SU-DHL-6 (cell line): ENCODE data around the gene ITGAL.

Experiments
- H2AFZ ChIP-seq: fragments of 200-600 bp; sonication (generic); 2 replicates; pipeline ENCODE4 v1.6.1; 2014; ENCODE audit warnings: low read depth, mild to moderate bottlenecking, moderate library complexity, mixed read lengths, antibody characterized with exemption, low read length; ENCODE audit not compliant: severe bottlenecking
- H3F3A ChIP-seq: fragments of 200-600 bp; shearing (Covaris generic); 2 replicates; pipeline ENCODE4 v1.6.0; 2016; ENCODE audit warnings: antibody characterized with exemption, mild to moderate bottlenecking; ENCODE audit not compliant: insufficient read depth
- H3K27ac ChIP-seq: fragments of 200-600 bp; sonication (generic); 2 replicates; pipeline ENCODE4 v1.5.1; 2016; ENCODE audit warnings: low read depth, mild to moderate bottlenecking, low read length, moderate library complexity, mixed read lengths
- H3K27me3 ChIP-seq: fragments of 200-600 bp; sonication (generic), shearing (Covaris generic); 2 replicates; pipeline ENCODE4 v1.6.0; 2014; ENCODE audit warnings: mild to moderate bottlenecking, low read length
- H3K36me3 ChIP-seq: fragments of 200-600 bp; sonication (generic); 2 replicates; pipeline ENCODE4 v1.6.1; 2014; ENCODE audit warnings: mild to moderate bottlenecking, low read length, mixed read lengths
- H3K4me2 ChIP-seq: fragments of 300-600, 200-600 bp; shearing (Covaris generic), sonication (generic); 2 replicates; pipeline ENCODE4 v1.6.0; 2014; ENCODE audit warnings: low read length, low read depth, mild to moderate bottlenecking; ENCODE audit not compliant: poor library complexity, severe bottlenecking
- H3K4me3 ChIP-seq: fragments of 200-600 bp; sonication (generic); 2 replicates; pipeline ENCODE4 v1.5.1; 2014; ENCODE audit warnings: antibody characterized with exemption, low read length, mild to moderate bottlenecking, mixed read lengths; ENCODE audit not compliant: insufficient read depth, poor library complexity, severe bottlenecking
- H3K79me2 ChIP-seq: fragments of 200-600 bp; sonication (generic); 2 replicates; pipeline ENCODE4 v1.6.1; 2014; ENCODE audit warnings: mild to moderate bottlenecking, low read length, moderate library complexity; ENCODE audit not compliant: insufficient read depth
- H3K9ac ChIP-seq: fragments of 200-600 bp; sonication (generic); 2 replicates; pipeline ENCODE4 v1.7.0; 2014; ENCODE audit warnings: mild to moderate bottlenecking, low read length
- H3K9me2 ChIP-seq: fragments of 200-600 bp; sonication (generic); replicated peaks from 2 replicates; pipeline ENCODE4 v1.6.1; 2014; ENCODE audit warnings: low read length; ENCODE audit not compliant: insufficient read depth
- H3K9me3 ChIP-seq: fragments of 200-600 bp; sonication (generic); 2 replicates; pipeline ENCODE4 v1.6.1; 2014; ENCODE audit warnings: low read length, mixed read lengths; ENCODE audit not compliant: insufficient read depth
- H4K20me1 ChIP-seq: fragments of 200-600 bp; sonication (generic); 2 replicates; pipeline ENCODE4 v1.6.1; 2014; ENCODE audit warnings: low read depth, mild to moderate bottlenecking, antibody characterized with exemption, low read length, moderate library complexity, mixed read lengths
- CTCF ChIP-seq: fragments of 200-600 bp; sonication (generic); IDR thresholded peaks from one replicate; pipeline ENCODE4 v1.5.1; 2017; ENCODE audit warnings: antibody characterized with exemption, mild to moderate bottlenecking, low read length, moderate library complexity; ENCODE audit not compliant: insufficient read depth, poor library complexity, severe bottlenecking
- EZH2phosphoT487 ChIP-seq: fragments of 200-600 bp; sonication (generic), shearing (Covaris generic); conservative IDR thresholded peaks from 2 replicates; pipeline ENCODE4 v1.6.1; 2018; ENCODE audit warnings: mild to moderate bottlenecking, antibody characterized with exemption, low read length, moderate library complexity, mixed read lengths

ITGAL gene

DNA sequence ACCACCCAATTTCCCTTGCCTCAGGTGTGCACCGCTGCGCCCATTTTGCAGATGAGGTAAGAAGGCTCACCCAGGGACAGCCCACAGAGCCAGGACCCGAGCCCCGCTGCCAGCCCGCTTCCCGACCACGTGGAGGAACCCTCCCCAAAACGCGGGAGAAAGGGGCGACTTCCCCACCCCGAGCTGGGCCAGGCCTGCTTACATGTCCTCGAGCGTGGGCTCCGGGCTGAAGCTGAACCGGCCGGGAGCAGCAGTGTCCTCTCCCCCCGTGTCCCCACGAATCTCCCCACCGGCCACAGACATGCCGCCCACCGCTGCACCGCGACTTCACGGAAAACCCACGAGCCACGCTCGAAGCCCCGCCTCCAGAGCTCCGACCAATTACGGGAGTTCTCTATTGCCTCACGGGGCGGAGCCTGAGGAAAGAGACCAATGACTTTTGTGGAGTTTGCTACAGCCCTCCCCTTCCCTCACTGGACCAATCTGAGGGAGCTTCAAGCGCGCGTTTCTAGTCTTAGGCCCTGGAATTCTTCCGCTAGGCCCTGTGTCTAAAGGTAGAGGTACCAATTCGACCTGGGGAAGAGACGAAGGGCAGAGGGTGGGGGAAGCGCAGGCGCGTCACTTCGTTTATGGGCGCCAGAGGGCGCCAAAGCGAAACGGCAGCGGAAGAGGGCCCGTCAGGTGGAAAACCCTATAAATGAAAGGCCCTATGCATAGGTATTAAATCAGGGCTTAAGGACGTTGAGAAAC, 42.7 kb upstream of the ITGAL start, which contains the start of gene DCTPP1:
Gene DCTPP1 (minus strand): TSS at position 353 of the 750 bp plus-strand sequence. CDS start 50 bp downstream, at position 303.
- Histone ChIP-seq H2AFZ (peak within 1 kb of the TSS; percentile 77), H3F3A (no peaks in the 10 kb centered on the region), H3K4me2 (peak within 1 kb of the TSS; percentile 81), H3K9ac (peak within 1 kb of the TSS; percentile 82), H4K20me1 (no peaks in the 10 kb centered on the region; the same call in 1 of the 2 replicates), H3K79me2 (peaks cover 34% of the 10 kb centered on the region), H3K9me2 (no peaks in the 10 kb centered on the region), H3K27me3 (no peaks in the 10 kb centered on the region), H3K36me3 (peaks cover 9% of the 10 kb centered on the region), H3K27ac (peak within 1 kb of the TSS; percentile 63), H3K9me3 (no peaks in the 10 kb centered on the region), H3K4me3 (peak within 1 kb of the TSS; percentile 83)
- TF ChIP-seq EZH2phosphoT487 (no peak), CTCF (peak; percentile 89)

DNA sequence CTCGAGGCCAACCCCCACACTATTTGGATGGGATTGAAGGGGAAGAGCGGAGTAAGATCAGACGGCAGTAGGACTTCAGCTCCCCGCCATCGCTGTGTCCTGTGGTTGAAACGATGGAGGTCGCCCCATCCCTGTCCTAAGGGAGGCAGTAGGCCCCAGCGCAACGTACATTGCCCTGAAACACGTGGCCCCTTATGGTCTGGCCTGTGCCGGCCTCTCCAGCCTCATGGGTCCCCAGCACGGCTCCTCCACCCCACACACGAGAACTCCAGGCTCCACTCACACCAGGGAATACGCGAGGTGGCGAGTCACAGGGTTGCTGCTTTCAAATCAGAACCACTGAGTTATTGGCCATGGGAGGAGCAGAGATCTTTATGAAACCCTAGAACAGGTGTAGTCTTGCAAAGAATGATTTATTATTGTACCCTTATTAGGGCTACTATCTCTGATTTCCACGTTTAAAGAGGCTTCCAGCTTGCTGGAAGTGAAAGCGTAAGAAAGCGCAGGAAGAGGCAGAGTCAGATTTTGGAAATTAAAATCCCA, 42.0 kb upstream of the ITGAL start:
- TF ChIP-seq CTCF = peak; percentile 7
- no peak for TF ChIP-seq EZH2phosphoT487
- no peaks in the 10 kb centered on the region; the same call in 1 of the 2 replicates for H4K20me1 ChIP-seq
- no peaks in the 10 kb centered on the region for H3F3A ChIP-seq
- peak overlapping the region; percentile 41 for H3K9ac ChIP-seq
- peaks cover 32% of the 10 kb centered on the region for H3K79me2 ChIP-seq
- no peaks in the 10 kb centered on the region for H3K9me2 ChIP-seq
- H3K27me3 ChIP-seq = no peaks in the 10 kb centered on the region
- H3K36me3 ChIP-seq = peaks cover 9% of the 10 kb centered on the region
- H3K9me3 ChIP-seq = no peaks in the 10 kb centered on the region
- no peak overlapping the region for H3K4me3 ChIP-seq
- H3K4me2 ChIP-seq = peak overlapping the region; percentile 32
- H3K27ac ChIP-seq = peak overlapping the region; percentile 63
- peak overlapping the region; percentile 77 for H2AFZ ChIP-seq

GRCh38 chr16:30434852-30435251, 37.7 kb upstream of the ITGAL start:
- H4K20me1 ChIP-seq = no peaks in the 10 kb centered on the region
- no peak for TF ChIP-seq EZH2phosphoT487
- no peak for TF ChIP-seq CTCF
- H3K9me3 ChIP-seq = no peaks in the 10 kb centered on the region
- no peak overlapping the region for H3K9ac ChIP-seq
- no peaks in the 10 kb centered on the region; the same call in 1 of the 2 replicates for H3K79me2 ChIP-seq
- H3K4me2 ChIP-seq = no peak overlapping the region
- H3F3A ChIP-seq = 0 out of 2 replicates have a peak, but pooled peaks cover under 1% of the 10 kb centered on the region
- H3K27me3 ChIP-seq = no peaks in the 10 kb centered on the region
- H3K36me3 ChIP-seq = no peaks in the 10 kb centered on the region
- H3K27ac ChIP-seq = no peak overlapping the region
- H2AFZ ChIP-seq = no peak overlapping the region
- no peaks in the 10 kb centered on the region for H3K9me2 ChIP-seq
- H3K4me3 ChIP-seq = no peak overlapping the region
